ENCODE results near the gene TRIM33.

The TRIM33 gene

GRCh38 chr1:114473796-114474195 is 37.2 kb downstream of the TRIM33 start:
- no peaks in the 10 kb centered on the region for H3K9me3 ChIP-seq
- TF ChIP-seq, protein P1, sequence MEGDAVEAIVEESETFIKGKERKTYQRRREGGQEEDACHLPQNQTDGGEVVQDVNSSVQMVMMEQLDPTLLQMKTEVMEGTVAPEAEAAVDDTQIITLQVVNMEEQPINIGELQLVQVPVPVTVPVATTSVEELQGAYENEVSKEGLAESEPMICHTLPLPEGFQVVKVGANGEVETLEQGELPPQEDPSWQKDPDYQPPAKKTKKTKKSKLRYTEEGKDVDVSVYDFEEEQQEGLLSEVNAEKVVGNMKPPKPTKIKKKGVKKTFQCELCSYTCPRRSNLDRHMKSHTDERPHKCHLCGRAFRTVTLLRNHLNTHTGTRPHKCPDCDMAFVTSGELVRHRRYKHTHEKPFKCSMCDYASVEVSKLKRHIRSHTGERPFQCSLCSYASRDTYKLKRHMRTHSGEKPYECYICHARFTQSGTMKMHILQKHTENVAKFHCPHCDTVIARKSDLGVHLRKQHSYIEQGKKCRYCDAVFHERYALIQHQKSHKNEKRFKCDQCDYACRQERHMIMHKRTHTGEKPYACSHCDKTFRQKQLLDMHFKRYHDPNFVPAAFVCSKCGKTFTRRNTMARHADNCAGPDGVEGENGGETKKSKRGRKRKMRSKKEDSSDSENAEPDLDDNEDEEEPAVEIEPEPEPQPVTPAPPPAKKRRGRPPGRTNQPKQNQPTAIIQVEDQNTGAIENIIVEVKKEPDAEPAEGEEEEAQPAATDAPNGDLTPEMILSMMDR (IDR thresholded peaks at IDR 0.05) = no peak
- no peaks in the 10 kb centered on the region for H3K27me3 ChIP-seq

GRCh38 chr1:114472408-114472807 is 38.6 kb downstream of the TRIM33 start:
- no peak overlapping the region for H3K27ac ChIP-seq
- peaks cover 4 to 6% of the 10 kb centered on the region in 2 experiments for H3K4me1 ChIP-seq (ENCODE audit: control insufficient read depth in 1 of 2, insufficient read depth in 1 of 2, low read depth in 1 of 2, low read length in 1 of 2)
- H3K9me3 ChIP-seq = no peaks in the 10 kb centered on the region
- H3K27me3 ChIP-seq = no peaks in the 10 kb centered on the region
- TF ChIP-seq, protein P1 (IDR thresholded peaks at IDR 0.05) = no peak
- no peak overlapping the region for H3K4me3 ChIP-seq (ENCODE audit: low read depth in 1 of 2, low read length in 1 of 2)
- no peaks in the 10 kb centered on the region for H3K36me3 ChIP-seq

More at GRCh38 chr1:114473796-114474195, 37.2 kb downstream of the TRIM33 start:
- Histone ChIP-seq H3K4me1 (ENCODE audit: control insufficient read depth in 1 of 2, insufficient read depth in 1 of 2, low read depth in 1 of 2, low read length in 1 of 2) (no peaks in the 10 kb centered on the region), H3K4me3 (ENCODE audit: low read depth in 1 of 2, low read length in 1 of 2) (no peak overlapping the region), H3K27ac (no peak overlapping the region), H3K36me3 (no peaks in the 10 kb centered on the region)

GRCh38 chr1:114470681-114471080 is 40.3 kb downstream of the TRIM33 start:
- Histone ChIP-seq H3K27ac (no peak overlapping the region), H3K4me3 (ENCODE audit: low read depth in 1 of 2, low read length in 1 of 2) (no peak overlapping the region), H3K36me3 (no peaks in the 10 kb centered on the region), H3K27me3 (no peaks in the 10 kb centered on the region), H3K4me1 (ENCODE audit: control insufficient read depth in 1 of 2, insufficient read depth in 1 of 2, low read depth in 1 of 2, low read length in 1 of 2) (peaks cover 12 to 16% of the 10 kb centered on the region in 2 experiments), H3K9me3 (no peaks in the 10 kb centered on the region)
- TF ChIP-seq, protein P1 (IDR thresholded peaks at IDR 0.05) = no peak

DNA sequence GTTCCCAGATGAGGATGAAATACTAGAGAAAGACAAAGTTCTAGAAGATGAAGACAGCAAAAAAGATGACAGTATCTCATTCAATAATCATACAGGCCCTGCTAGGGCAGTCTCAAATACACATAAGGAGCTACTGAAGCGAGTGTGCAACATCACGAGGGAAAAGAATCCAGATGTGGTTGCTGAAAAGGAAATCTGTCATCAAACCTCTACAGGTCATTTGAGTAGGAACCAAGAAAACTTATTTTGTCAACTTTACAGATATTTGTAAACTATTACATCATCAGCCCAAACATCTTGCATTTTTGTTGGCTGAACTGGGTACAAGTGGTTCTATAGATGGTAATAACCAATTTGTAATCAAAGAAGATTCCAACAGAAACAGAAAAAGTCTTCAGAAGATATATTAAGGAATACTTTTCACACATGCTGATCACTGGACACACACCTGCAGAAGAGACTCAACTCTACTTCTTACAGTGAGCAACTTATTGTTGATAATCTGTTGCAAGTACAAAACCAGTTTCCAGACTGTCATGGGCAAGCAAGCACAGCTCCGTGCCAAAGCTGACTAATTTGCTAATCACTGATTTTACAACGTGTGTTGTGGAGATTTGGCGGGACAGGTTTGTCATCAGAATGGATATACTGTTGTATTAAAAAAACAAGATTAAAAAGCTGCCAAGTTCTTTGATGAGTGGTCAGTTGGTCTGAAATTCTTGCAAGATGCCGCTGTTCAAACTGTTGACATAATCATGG is 42.1 kb downstream of the TRIM33 start:
- Histone ChIP-seq H3K4me3 (ENCODE audit: low read depth in 1 of 2, low read length in 1 of 2) (no peak overlapping the region), H3K27ac (peak overlapping the region; percentile 36), H3K4me1 (ENCODE audit: control insufficient read depth in 1 of 2, insufficient read depth in 1 of 2, low read depth in 1 of 2, low read length in 1 of 2) (peaks cover 12 to 16% of the 10 kb centered on the region in 2 experiments), H3K36me3 (no peaks in the 10 kb centered on the region), H3K27me3 (no peaks in the 10 kb centered on the region), H3K9me3 (no peaks in the 10 kb centered on the region)
- TF ChIP-seq, protein P1 (IDR thresholded peaks at IDR 0.05) = no peak

DNA sequence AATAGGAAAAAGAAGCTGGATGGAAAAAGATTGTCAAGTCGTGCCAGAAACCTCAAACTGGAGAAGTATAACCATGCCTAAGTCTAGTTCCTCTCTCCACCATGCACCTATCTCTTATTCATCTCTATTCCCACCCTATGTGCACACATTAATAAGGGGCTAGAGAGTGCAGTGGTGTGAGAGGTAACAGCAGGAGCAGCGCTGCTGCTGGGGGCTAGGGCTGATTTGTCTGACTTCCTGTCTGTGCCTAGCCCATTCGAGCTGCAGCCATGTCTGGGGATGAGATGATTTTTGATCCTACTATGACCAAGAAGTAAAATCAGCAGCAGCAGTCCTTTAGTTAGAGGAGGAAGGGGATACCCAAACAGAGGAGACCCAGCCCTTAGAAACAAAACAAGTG is 43.0 kb downstream of the TRIM33 start:
- Histone ChIP-seq H3K36me3 (no peaks in the 10 kb centered on the region), H3K9me3 (no peaks in the 10 kb centered on the region), H3K27ac (peak overlapping the region; percentile 40), H3K4me1 (ENCODE audit: control insufficient read depth in 1 of 2, insufficient read depth in 1 of 2, low read depth in 1 of 2, low read length in 1 of 2) (peaks cover 12 to 18% of the 10 kb centered on the region in 2 experiments), H3K4me3 (ENCODE audit: low read depth in 1 of 2, low read length in 1 of 2) (no peak overlapping the region), H3K27me3 (no peaks in the 10 kb centered on the region)
- TF ChIP-seq, protein P1 (IDR thresholded peaks at IDR 0.05) = no peak

Measured in neutrophil (primary cell).